Neuronal stem cell (in vitro differentiated cells): ENCODE data around the gene INTU.
"Not testable (repeated sequence)": the region's sequence is repeated elsewhere in the genome, so short reads cannot be mapped to it uniquely, and the experiment has no call there.

Experiments used
- DNase-seq: peaks from one replicate; pipeline ENCODE4 v3.0.0-alpha.2; 2013; ENCODE audit warnings: low spot score
- H2AFZ ChIP-seq: one replicate; pipeline ENCODE4 v1.6.1; 2013; ENCODE audit warnings: mild to moderate bottlenecking, low read length, inconsistent platforms
- H2AK5ac ChIP-seq: 2 replicates; pipeline ENCODE4 v1.6.1; 2013; ENCODE audit warnings: low read depth, mild to moderate bottlenecking, inconsistent platforms, low read length, moderate library complexity, mixed read lengths
- H2BK120ac ChIP-seq: 2 replicates; pipeline ENCODE4 v1.6.1; 2013; ENCODE audit warnings: low read depth, mild to moderate bottlenecking, inconsistent platforms, low read length, moderate library complexity, mixed read lengths
- H2BK12ac ChIP-seq: one replicate; pipeline ENCODE4 v1.6.1; 2013; ENCODE audit warnings: low read length, inconsistent platforms
- H2BK15ac ChIP-seq: 2 replicates; pipeline ENCODE4 v1.6.1; 2013; ENCODE audit warnings: mild to moderate bottlenecking, low read length, inconsistent platforms, mixed read lengths
- H2BK5ac ChIP-seq: one replicate; pipeline ENCODE4 v1.6.1; 2013; ENCODE audit warnings: inconsistent platforms, mild to moderate bottlenecking, low read length, moderate library complexity
- H3K14ac ChIP-seq: one replicate; pipeline ENCODE4 v1.6.1; 2013; ENCODE audit warnings: low read length, inconsistent platforms
- H3K18ac ChIP-seq: 2 replicates; pipeline ENCODE4 v1.6.1; 2013; ENCODE audit warnings: low read length, inconsistent platforms
- H3K23ac ChIP-seq: 2 replicates; pipeline ENCODE4 v1.6.1; 2013; ENCODE audit warnings: low read depth, mild to moderate bottlenecking, mixed read lengths, low read length, inconsistent platforms; ENCODE audit not compliant: poor library complexity
- H3K27ac ChIP-seq: replicated peaks from 3 replicates; pipeline ENCODE4 v1.5.1; 2013; ENCODE audit warnings: low read length, inconsistent platforms
- H3K27me3 ChIP-seq, 3 experiments: 2 replicates each; pipeline ENCODE4 v1.6.1; 2013; ENCODE audit warnings: low read length in 3 of 3, mild to moderate bottlenecking in 2 of 3, inconsistent platforms in 1 of 3, low read depth in 1 of 3, mixed read lengths in 1 of 3, moderate library complexity in 1 of 3; ENCODE audit not compliant: control insufficient read depth in 3 of 3, insufficient read depth in 3 of 3
- H3K36me3 ChIP-seq, 2 donors: replicated peaks in 1 of 2; 2 replicates each; pipeline ENCODE4 v1.6.1; 2013; ENCODE audit warnings: low read length in 2 of 2; ENCODE audit not compliant: control insufficient read depth in 2 of 2, insufficient read depth in 2 of 2
- H3K4ac ChIP-seq: 2 replicates; pipeline ENCODE4 v1.6.1; 2013; ENCODE audit warnings: inconsistent platforms, mild to moderate bottlenecking, low read length, moderate library complexity
- H3K4me1 ChIP-seq, 2 donors: 1 replicate in 1 of 2; 2 replicates in 1 of 2; pipeline ENCODE4 v1.6.1; 2013; ENCODE audit warnings: low read length in 2 of 2, low read depth in 1 of 2; ENCODE audit not compliant: control insufficient read depth in 2 of 2, insufficient read depth in 1 of 2
- H3K4me2 ChIP-seq: one replicate; pipeline ENCODE4 v1.6.1; 2013; ENCODE audit warnings: mild to moderate bottlenecking, low read length, inconsistent platforms; ENCODE audit not compliant: insufficient read depth, poor library complexity, severe bottlenecking
- H3K4me3 ChIP-seq, 2 donors: 2 replicates each; pipeline ENCODE4 v1.5.1; 2013; ENCODE audit warnings: low read length in 2 of 2, mild to moderate bottlenecking in 2 of 2, inconsistent platforms in 1 of 2, moderate library complexity in 1 of 2
- H3K79me1 ChIP-seq: one replicate; pipeline ENCODE4 v1.6.1; 2013; ENCODE audit warnings: low read depth, mild to moderate bottlenecking, inconsistent platforms, low read length, moderate library complexity
- H3K9ac ChIP-seq: one replicate; pipeline ENCODE4 v1.6.1; 2013; ENCODE audit warnings: mild to moderate bottlenecking, low read depth, low read length, inconsistent platforms; ENCODE audit not compliant: poor library complexity
- H3K9me3 ChIP-seq, 2 donors: replicated peaks in 1 of 2; 2 replicates each; pipeline versions ENCODE3 to v1.6.1; 2013; ENCODE audit warnings: low read length in 2 of 2, mild to moderate bottlenecking in 2 of 2, inconsistent platforms in 1 of 2, low read depth in 1 of 2, mixed read lengths in 1 of 2, moderate library complexity in 1 of 2; ENCODE audit not compliant: control insufficient read depth in 2 of 2, insufficient read depth in 1 of 2
- H4K8ac ChIP-seq: one replicate; pipeline ENCODE4 v1.6.1; 2013; ENCODE audit warnings: low read depth, mild to moderate bottlenecking, inconsistent platforms, low read length, moderate library complexity
- H4K91ac ChIP-seq: one replicate; pipeline ENCODE4 v1.6.1; 2013; ENCODE audit warnings: low read length, low read depth, mild to moderate bottlenecking, inconsistent platforms; ENCODE audit not compliant: poor library complexity
- WGBS, 2 donors: extraction: QIAGEN DNeasy Blood & Tissue Kit; methylation state at CpG; one replicate each; pipeline ENCODE4 v1.1.7; 2013; ENCODE audit warnings: missing lambda C conversion rate in 2 of 2, mixed read lengths in 1 of 2; ENCODE audit not compliant: insufficient read length in 2 of 2, insufficient replicate concordance in 1 of 2; ENCODE audit errors: extremely low coverage in 2 of 2; 5-methylcytosine and 5-hydroxymethylcytosine counted together

The INTU gene

GRCh38 chr4:127655590-127655989 is 22.8 kb downstream of the INTU start:
- H4K91ac ChIP-seq, H2BK120ac ChIP-seq, H3K9me3 ChIP-seq, H3K23ac ChIP-seq, H2BK15ac ChIP-seq, H3K4me3 ChIP-seq, H3K27me3 ChIP-seq, H3K79me1 ChIP-seq, H3K9ac ChIP-seq, H3K4ac ChIP-seq, H2BK12ac ChIP-seq, H4K8ac ChIP-seq, H3K27ac ChIP-seq, DNase-seq, H3K18ac ChIP-seq, H3K4me1 ChIP-seq, H2AFZ ChIP-seq, H3K4me2 ChIP-seq, H2AK5ac ChIP-seq, H3K14ac ChIP-seq, H2BK5ac ChIP-seq: not testable (repeated sequence)
- peaks cover 2 to 29% of the 10 kb centered on the region in 2 donors for H3K36me3 ChIP-seq
- WGBS, 2 donors: no CpG with 5 or more reads among the region's 17 CpGs

- Histone ChIP-seq H2AK5ac (no peak overlapping the region), H4K91ac (no peak overlapping the region), H3K9me3 (no peaks in the 10 kb centered on the region), H3K27ac (no peak overlapping the region), H4K8ac (no peak overlapping the region), H3K27me3 (no peaks in the 10 kb centered on the region), H3K4ac (no peak overlapping the region), H2BK120ac (no peak overlapping the region), H3K4me1 (peaks cover 0 to 2% of the 10 kb centered on the region in 2 donors), H3K79me1 (no peaks in the 10 kb centered on the region), H3K9ac (no peak overlapping the region), H2BK15ac (no peak overlapping the region), H2AFZ (no peak overlapping the region), H3K36me3 (peaks cover 2 to 29% of the 10 kb centered on the region in 2 donors), H3K23ac (no peak overlapping the region), H2BK5ac (no peak overlapping the region), H3K4me3 (no peak overlapping the region), H3K18ac (no peak overlapping the region), H3K4me2 (no peak overlapping the region), H3K14ac (no peak overlapping the region), H2BK12ac (no peak overlapping the region)
- DNase-seq: no peak
- WGBS, 2 donors: no CpG with 5 or more reads among the region's 9 CpGs
Measured at GRCh38 chr4:127656047-127656680, 23.4 kb downstream of the INTU start.

GRCh38 chr4:127660284-127660885 is 27.6 kb downstream of the INTU start:
- H4K91ac ChIP-seq: no peak overlapping the region
- H3K4me3 ChIP-seq: no peak overlapping the region
- no peak overlapping the region for H3K14ac ChIP-seq
- no peak overlapping the region for H2BK120ac ChIP-seq
- peaks cover 4 to 43% of the 10 kb centered on the region in 2 donors for H3K36me3 ChIP-seq
- H2AFZ ChIP-seq: no peak overlapping the region
- no peak overlapping the region for H3K4ac ChIP-seq
- peak overlapping the region; percentile 8 for H2AK5ac ChIP-seq
- H3K4me2 ChIP-seq: no peak overlapping the region
- no peaks in the 10 kb centered on the region for H3K27me3 ChIP-seq
- H3K4me1 ChIP-seq: peaks cover 0 to 2% of the 10 kb centered on the region in 2 donors
- no peak for DNase-seq
- no peak overlapping the region for H3K27ac ChIP-seq
- H2BK5ac ChIP-seq: no peak overlapping the region
- no peak overlapping the region for H4K8ac ChIP-seq
- H3K23ac ChIP-seq: no peak overlapping the region
- H3K79me1 ChIP-seq: no peaks in the 10 kb centered on the region
- H3K18ac ChIP-seq: no peak overlapping the region
- H3K9me3 ChIP-seq: no peaks in the 10 kb centered on the region
- no peak overlapping the region for H2BK15ac ChIP-seq
- no peak overlapping the region for H2BK12ac ChIP-seq
- WGBS, 2 donors: no CpG with 5 or more reads among the region's 6 CpGs
- H3K9ac ChIP-seq: no peak overlapping the region

DNA sequence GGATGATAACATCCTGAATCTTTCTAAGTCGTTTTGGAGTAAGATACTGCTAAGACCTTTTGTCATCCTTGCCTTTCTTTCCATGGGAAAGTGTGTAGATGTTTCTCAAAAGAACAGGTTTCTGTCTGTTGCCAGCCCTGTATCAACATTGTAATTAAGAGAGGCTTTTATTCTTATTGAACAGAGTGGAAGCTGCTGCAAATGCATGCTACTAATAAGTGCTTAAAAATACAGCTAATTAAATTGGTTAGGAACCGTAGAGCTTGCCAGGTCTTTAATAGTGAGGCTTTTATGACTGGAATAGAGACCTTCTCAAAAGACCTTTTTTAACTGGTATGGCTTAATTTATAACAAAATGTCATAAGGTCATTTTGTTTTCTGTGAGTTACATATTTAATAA is 34.4 kb downstream of the INTU start:
- Histone ChIP-seq H2BK15ac (no peak overlapping the region), H2BK120ac (no peak overlapping the region), H3K4me2 (peak overlapping the region; percentile 18), H2BK5ac (no peak overlapping the region), H3K23ac (no peak overlapping the region), H3K4ac (no peak overlapping the region), H3K79me1 (no peaks in the 10 kb centered on the region), H3K27me3 (no peaks in the 10 kb centered on the region), H4K8ac (no peak overlapping the region), H3K18ac (no peak overlapping the region), H3K4me1 (peaks cover 3 to 23% of the 10 kb centered on the region in 2 donors), H2AFZ (no peak overlapping the region), H3K9ac (no peak overlapping the region), H2BK12ac (no peak overlapping the region), H3K36me3 (peaks cover 2 to 14% of the 10 kb centered on the region in 2 donors), H2AK5ac (no peak overlapping the region), H3K9me3 (peaks cover 0 to 8% of the 10 kb centered on the region in 2 donors), H4K91ac (no peak overlapping the region), H3K27ac (peak overlapping the region; percentile 63), H3K14ac (no peak overlapping the region), H3K4me3 (no peak overlapping the region)
- no CpG with 5 or more reads among the region's 2 CpGs for WGBS, 2 donors
- DNase-seq: no peak
